PC-3 (cell line): ENCODE data around the gene PPP2R5E. TPM values are rescaled to one million over a fixed set of nuclear protein-coding genes. Genes with fewer than 3 reads are reported as not detected.

Source experiments
- ATAC-seq: fragments of 200-7000 bp; cut with Tn5 transposase; 2 replicates; pipeline ENCODE4 v1.9.1; 2020; ENCODE audit warnings: mild to moderate bottlenecking, moderate library complexity
- BruUV-seq: library from RNA; stranded (reverse); fragments of 400-500 nt; replicated peaks from 2 replicates; lab custom pipeline; 2021; lab: Mats Ljungman, UMichigan
- CTCF ChIA-PET: fragments of 300-600 bp; sonication (Branson Sonifier 250); formaldehyde crosslinking; loops from one replicate; lab custom pipeline; 2022; ENCODE audit warnings: antibody characterized with exemption; lab: Charles Lee
- POLR2A ChIA-PET: fragments of 300-600 bp; sonication (Branson Sonifier 250); formaldehyde crosslinking; loops from one replicate; lab custom pipeline; 2022; ENCODE audit warnings: antibody characterized with exemption; ENCODE audit not compliant: unreplicated experiment; lab: Charles Lee
- DNase-seq: peaks from one replicate; pipeline ENCODE4 v3.0.0-alpha.2; 2015
- H2AFZ ChIP-seq: fragments of 300-600 bp; sonication (generic); 2 replicates; pipeline ENCODE4 v1.6.0; 2016; ENCODE audit warnings: antibody characterized with exemption, low read length
- H3F3A ChIP-seq: fragments of 300-600 bp; sonication (generic); one replicate; pipeline ENCODE4 v1.6.0; 2017; ENCODE audit warnings: antibody characterized with exemption, low read length, control low read depth, mild to moderate bottlenecking; ENCODE audit not compliant: unreplicated experiment
- H3K27ac ChIP-seq: fragments of 300-600 bp; sonication (generic); 2 replicates; pipeline ENCODE4 v1.5.1; 2016; ENCODE audit warnings: mild to moderate bottlenecking, low read length
- H3K27me3 ChIP-seq: fragments of 300-600 bp; sonication (generic); 2 replicates; pipeline ENCODE4 v1.6.1; 2016; ENCODE audit warnings: low read length, mixed read lengths
- H3K36me3 ChIP-seq: fragments of 300-600 bp; sonication (generic); 2 replicates; pipeline ENCODE4 v1.6.1; 2016; ENCODE audit warnings: low read depth, mixed run types, low read length, mixed read lengths
- H3K4me1 ChIP-seq: fragments of 300-600 bp; sonication (generic); 2 replicates; pipeline ENCODE4 v1.5.1; 2016; ENCODE audit warnings: low read length; ENCODE audit not compliant: insufficient read depth
- H3K4me2 ChIP-seq: fragments of 300-600 bp; sonication (generic); 2 replicates; pipeline ENCODE4 v1.6.0; 2016; ENCODE audit warnings: low read length
- H3K4me3 ChIP-seq: fragments of 300-600 bp; sonication (generic); 2 replicates; pipeline ENCODE4 v1.5.1; 2016; ENCODE audit warnings: mild to moderate bottlenecking, low read length, mixed read lengths
- H3K79me2 ChIP-seq: fragments of 300-600 bp; sonication (generic); 2 replicates; pipeline ENCODE4 v1.6.1; 2017; ENCODE audit warnings: low read length, mixed read lengths
- H3K9ac ChIP-seq: fragments of 300-600 bp; sonication (generic); 2 replicates; pipeline ENCODE4 v1.6.0; 2016; ENCODE audit warnings: mild to moderate bottlenecking, low read length
- H3K9me2 ChIP-seq: fragments of 300-600 bp; sonication (generic); replicated peaks from 2 replicates; pipeline ENCODE4 v1.6.1; 2016; ENCODE audit warnings: mixed run types, low read length, mixed read lengths
- H3K9me3 ChIP-seq: fragments of 300-600 bp; sonication (generic); 2 replicates; pipeline ENCODE4 v1.6.1; 2016; ENCODE audit warnings: low read length, mixed read lengths
- H4K20me1 ChIP-seq: fragments of 300-600 bp; sonication (generic); 2 replicates; pipeline ENCODE4 v1.6.1; 2016; ENCODE audit warnings: low read length, mixed read lengths
- CTCF ChIP-seq: fragments of 300-600 bp; sonication (generic); conservative IDR thresholded peaks from 2 replicates; pipeline ENCODE4 v1.5.1; 2017; ENCODE audit warnings: antibody characterized with exemption, low read depth, mild to moderate bottlenecking, low read length
- EZH2 ChIP-seq: fragments of 300-600 bp; sonication (generic); IDR thresholded peaks from one replicate; pipeline ENCODE4 v1.6.1; 2017; ENCODE audit warnings: antibody characterized with exemption, mild to moderate bottlenecking, low read length; ENCODE audit not compliant: unreplicated experiment
- EZH2phosphoT487 ChIP-seq: fragments of 300-600 bp; sonication (generic); IDR thresholded peaks from 2 replicates; pipeline ENCODE4 v1.6.1; 2018; ENCODE audit warnings: mild to moderate bottlenecking, antibody characterized with exemption, low read length, borderline replicate concordance
- intact Hi-C: fragments of 100-400 bp; cut with micrococcal nuclease; formaldehyde crosslinking; loops from 2 replicates; pipeline ENCODE4 v1.9.0; 2023
- total RNA-seq: library from RNA; depleted of rRNA; stranded (reverse); fragments of >200 nt; gene quantifications from 2 replicates; pipeline ENCODE4 v1.2.3, GENCODE V29; 2014

Gene PPP2R5E
- total RNA-seq, 1 experiment from 2014 or later: 17.2 TPM

GRCh38 chr14:63459738-63460137, 83.4 kb downstream of the PPP2R5E start:
- Histone ChIP-seq H3K27me3 (no peaks in the 10 kb centered on the region), H3K9me2 (no peaks in the 10 kb centered on the region), H2AFZ (no peak overlapping the region), H3K9ac (no peak overlapping the region), H3K36me3 (no peaks in the 10 kb centered on the region), H3K27ac (no peak overlapping the region), H3K9me3 (no peaks in the 10 kb centered on the region), H4K20me1 (peaks cover 13% of the 10 kb centered on the region; the same call in 1 of the 2 replicates), H3F3A (no peaks in the 10 kb centered on the region), H3K4me3 (no peak overlapping the region), H3K4me2 (no peak overlapping the region), H3K4me1 (no peaks in the 10 kb centered on the region), H3K79me2 (peaks cover 82% of the 10 kb centered on the region)
- DNase-seq (no peak), ATAC-seq (no peak)
- no TSS peak for BruUV-seq
- intact Hi-C loops: no loop called here
- POLR2A ChIA-PET: interaction anchor here (0.8 kb wide), 1 partner anchor 619 kb away, joined by 5 read pairs; no protein-coding TSS in a partner anchor
- TF ChIP-seq CTCF (no peak), EZH2 (no peak)
- CTCF ChIA-PET: no interaction called here

- Histone ChIP-seq H3K27me3 (no peaks in the 10 kb centered on the region), H3K79me2 (peaks cover 86% of the 10 kb centered on the region), H3K9ac (no peak overlapping the region), H3K4me2 (no peak overlapping the region), H3K9me2 (no peaks in the 10 kb centered on the region), H3K4me1 (no peaks in the 10 kb centered on the region), H3F3A (no peaks in the 10 kb centered on the region), H4K20me1 (peaks cover 18% of the 10 kb centered on the region; the same call in 1 of the 2 replicates), H2AFZ (no peak overlapping the region), H3K4me3 (no peak overlapping the region), H3K36me3 (peaks cover 6% of the 10 kb centered on the region; the same call in 1 of the 2 replicates), H3K9me3 (no peaks in the 10 kb centered on the region), H3K27ac (no peak overlapping the region)
- CTCF ChIA-PET: no interaction called here
- DNase-seq (no peak), ATAC-seq (peak; percentile 13; the same call in 1 of the 2 replicates)
- intact Hi-C loops: no loop called here
- BruUV-seq: no TSS peak
- POLR2A ChIA-PET: no interaction called here
- no peak for TF ChIP-seq EZH2phosphoT487
- TF ChIP-seq EZH2: no peak
- no peak for TF ChIP-seq CTCF
These were observed 85.7 kb downstream of the PPP2R5E start for GRCh38 chr14:63457498-63457897.

GRCh38 chr14:63454863-63455622, 88.1 kb downstream of the PPP2R5E start:
- no peak for TF ChIP-seq CTCF
- no peak for TF ChIP-seq EZH2
- no peak for TF ChIP-seq EZH2phosphoT487
- no TSS peak for BruUV-seq
- CTCF ChIA-PET: no interaction called here

More at GRCh38 chr14:63454863-63455622, 88.1 kb downstream of the PPP2R5E start:
- DNase-seq (peak; percentile 40), ATAC-seq (peak; percentile 47)
- no peaks in the 10 kb centered on the region for H3K27me3 ChIP-seq
- H3K4me1 ChIP-seq: no peaks in the 10 kb centered on the region
- intact Hi-C loops: no loop called here
- no peak overlapping the region for H3K27ac ChIP-seq
- peaks cover 77% of the 10 kb centered on the region for H3K79me2 ChIP-seq
- peaks cover 18% of the 10 kb centered on the region; the same call in 1 of the 2 replicates for H4K20me1 ChIP-seq
- no peak overlapping the region for H3K9ac ChIP-seq
- H3K9me3 ChIP-seq: no peaks in the 10 kb centered on the region
- POLR2A ChIA-PET: no interaction called here
- no peak overlapping the region for H3K4me3 ChIP-seq
- H3F3A ChIP-seq: no peaks in the 10 kb centered on the region
- no peak overlapping the region for H3K4me2 ChIP-seq
- H2AFZ ChIP-seq: no peak overlapping the region
- H3K9me2 ChIP-seq: no peaks in the 10 kb centered on the region
- peaks cover 6% of the 10 kb centered on the region; the same call in 1 of the 2 replicates for H3K36me3 ChIP-seq
